Loucy (cell line): ENCODE data around the gene GPC3.

Experiments used
- CTCF ChIP-seq: fragments of 200-600 bp; sonication (generic); conservative IDR thresholded peaks from 2 replicates; pipeline ENCODE4 v1.5.1; 2014; ENCODE audit warnings: mild to moderate bottlenecking, antibody characterized with exemption, low read length
- EZH2phosphoT487 ChIP-seq: fragments of 200-600 bp; IDR thresholded peaks from 2 replicates; pipeline ENCODE4 v1.6.1; 2018; ENCODE audit warnings: antibody characterized with exemption, mild to moderate bottlenecking, moderate library complexity, borderline replicate concordance

- TF ChIP-seq CTCF, result no peak
- no peak for TF ChIP-seq EZH2phosphoT487
Measured at GRCh38 chrX:133916984-133917722, 68.2 kb downstream of the GPC3 start.
